Sciatic nerve (tissue), 2 donors: Measurements from ENCODE around the gene LAMA4. TPM values are rescaled to one million over a fixed set of nuclear protein-coding genes. Genes with fewer than 3 reads are reported as not detected.
A peak's percentile ranks its signal among the peaks of the same experiment; 100 is the strongest.
"Not testable (repeated sequence)": the region's sequence is repeated elsewhere in the genome, so short reads cannot be mapped to it uniquely, and the experiment has no call there.

Source experiments
- ATAC-seq: fragments of 200-7000 bp; cut with Tn5 transposase; one replicate; pipeline ENCODE4 v1.9.1; 2020; ENCODE audit warnings: mild to moderate bottlenecking, moderate library complexity
- DNase-seq: peaks from one replicate; pipeline ENCODE4 v3.0.0-alpha.2; 2020; ENCODE audit warnings: low spot score
- intact Hi-C: fragments of 100-400 bp; cut with DNase I; formaldehyde crosslinking; loops from one replicate; pipeline ENCODE4 v1.14.2; 2022
- total RNA-seq: library from RNA; stranded (reverse); fragmentation: NEBNext Ultra II Directional; extraction: Animal tissue kit (Norgen Biotek cat#: 25700); gene quantifications from one replicate; pipeline ENCODE4 v1.2.1, GENCODE V29; 2021
- donor health status: DM: no; HTN: no; CAD: no.
- donor health status: DM: no; HTN: no; CAD: no.

The LAMA4 gene
- total RNA-seq, 1 donor from 2014 or later = 332 TPM

DNA sequence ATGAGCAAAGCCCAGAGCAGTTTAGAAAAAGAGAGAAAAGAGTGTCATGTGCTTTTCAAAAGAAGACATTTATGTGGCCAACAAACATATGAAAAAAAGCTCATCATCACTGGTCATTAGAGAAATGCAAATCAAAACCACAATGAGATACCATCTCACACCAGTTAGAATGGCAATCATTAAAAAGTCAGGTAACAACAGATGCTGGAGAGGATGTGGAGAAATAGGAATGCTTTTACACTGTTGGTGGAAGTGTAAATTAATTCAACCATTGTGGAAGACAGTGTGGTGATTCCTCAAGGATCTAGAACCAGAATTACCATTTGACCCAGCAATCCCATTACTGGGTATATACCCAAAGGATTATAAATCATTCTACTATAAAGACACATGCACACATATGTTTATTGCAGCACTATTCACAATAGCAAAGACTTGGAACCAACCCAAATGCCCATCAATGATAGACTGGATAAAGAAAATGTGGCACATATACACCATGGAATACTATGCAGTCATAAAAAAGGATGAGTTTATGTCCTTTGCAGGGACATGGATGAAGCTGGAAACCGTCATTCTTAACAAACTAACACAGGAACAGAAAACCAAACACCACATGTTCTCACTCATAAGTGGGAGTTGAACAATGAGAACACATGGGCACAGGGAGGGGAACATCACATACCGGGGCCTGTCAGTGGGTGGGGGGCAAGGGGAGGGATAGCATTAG lies 54.0 kb downstream of the LAMA4 start:
- intact Hi-C loops, ATAC-seq, DNase-seq: not testable (repeated sequence)

DNA sequence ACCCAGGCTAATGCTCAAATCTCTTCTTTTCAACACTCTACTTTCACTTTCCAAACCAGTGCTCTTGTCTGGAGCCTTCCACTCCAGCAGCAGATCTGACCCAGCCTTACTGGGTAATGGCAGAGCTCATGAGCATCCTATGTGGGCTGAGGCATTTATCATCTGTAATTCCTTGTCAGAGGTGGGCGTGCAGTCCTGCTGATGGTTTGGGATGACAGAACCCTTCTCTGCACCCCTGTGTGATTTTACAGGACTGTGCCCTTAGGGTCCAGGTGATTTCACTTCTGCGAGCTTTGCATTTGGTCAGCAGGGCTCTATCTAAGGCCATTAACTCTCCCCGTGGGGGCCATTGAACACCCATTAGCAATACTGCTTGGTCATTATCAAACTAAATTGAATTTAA lies 55.4 kb downstream of the LAMA4 start:
- intact Hi-C loops = no loop called here
- no peak for DNase-seq
- ATAC-seq = no peak

DNA sequence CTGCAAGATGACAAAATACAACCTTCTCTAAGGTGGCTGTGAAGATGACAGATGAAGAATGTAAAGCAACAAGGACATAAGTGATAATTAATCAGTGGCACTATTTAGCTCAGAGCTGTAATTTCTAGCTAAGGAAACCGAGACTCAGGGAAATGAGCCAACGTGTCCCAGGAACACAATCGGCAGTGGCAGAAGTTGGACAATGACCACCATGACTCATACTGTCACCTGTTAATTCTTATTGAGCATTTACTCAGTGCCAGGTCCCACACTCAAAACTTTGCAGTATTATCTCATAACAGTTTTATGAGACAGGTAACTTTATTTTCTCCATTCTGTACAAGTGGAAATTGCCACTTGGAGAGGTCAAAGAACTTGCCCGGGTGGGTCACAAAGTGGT lies 55.8 kb downstream of the LAMA4 start:
- ATAC-seq (no peak), DNase-seq (no peak)
- intact Hi-C loops = no loop called here

DNA sequence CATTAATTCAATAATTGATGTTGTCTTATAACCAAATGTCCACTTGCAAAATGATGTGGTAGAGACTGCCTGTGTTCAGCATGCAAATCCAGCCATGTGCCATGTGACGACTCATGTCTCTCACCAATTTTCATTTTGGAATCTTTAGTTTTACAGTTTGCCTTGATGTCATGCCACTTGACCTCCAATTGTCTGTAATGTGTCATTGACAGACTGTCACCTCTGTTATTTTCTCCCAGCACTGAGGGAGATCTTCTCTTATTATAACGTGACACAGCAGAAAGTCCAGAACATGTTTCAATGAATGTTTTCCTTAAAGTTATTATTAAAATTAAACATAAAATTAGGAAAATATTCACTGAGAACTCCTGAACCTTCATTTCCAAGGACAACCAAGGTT lies 56.7 kb downstream of the LAMA4 start:
- ATAC-seq (no peak), DNase-seq (no peak)
- intact Hi-C loops = no loop called here

- DNase-seq = no peak
- no peak for ATAC-seq
- intact Hi-C loops = no loop called here
Measured at GRCh38 chr6:112196306-112196705, 58.1 kb downstream of the LAMA4 start.

- ATAC-seq (no peak), DNase-seq (no peak)
- intact Hi-C loops = no loop called here
Measured at GRCh38 chr6:112195166-112195565, 59.2 kb downstream of the LAMA4 start.

DNA sequence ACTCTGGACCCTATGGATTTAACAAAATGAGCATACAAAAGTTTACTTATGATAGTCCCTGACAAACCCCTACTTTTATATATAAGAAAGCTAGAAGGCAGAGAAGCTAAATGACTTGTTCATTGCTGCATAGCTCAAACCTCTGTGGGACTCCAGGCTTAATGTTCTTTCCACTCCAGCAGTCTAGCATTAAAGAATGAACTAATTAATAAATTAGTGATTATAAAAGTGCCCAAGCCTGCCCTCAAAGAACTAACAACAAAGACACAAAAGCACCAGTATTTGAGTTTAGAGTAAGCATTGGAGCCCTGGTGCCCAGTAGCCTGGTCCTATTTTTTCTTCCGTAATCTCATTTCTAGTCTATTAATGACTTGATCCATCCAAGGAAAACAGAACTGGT lies 59.9 kb downstream of the LAMA4 start:
- no peak for ATAC-seq
- intact Hi-C loops = no loop called here
- no peak for DNase-seq

DNA sequence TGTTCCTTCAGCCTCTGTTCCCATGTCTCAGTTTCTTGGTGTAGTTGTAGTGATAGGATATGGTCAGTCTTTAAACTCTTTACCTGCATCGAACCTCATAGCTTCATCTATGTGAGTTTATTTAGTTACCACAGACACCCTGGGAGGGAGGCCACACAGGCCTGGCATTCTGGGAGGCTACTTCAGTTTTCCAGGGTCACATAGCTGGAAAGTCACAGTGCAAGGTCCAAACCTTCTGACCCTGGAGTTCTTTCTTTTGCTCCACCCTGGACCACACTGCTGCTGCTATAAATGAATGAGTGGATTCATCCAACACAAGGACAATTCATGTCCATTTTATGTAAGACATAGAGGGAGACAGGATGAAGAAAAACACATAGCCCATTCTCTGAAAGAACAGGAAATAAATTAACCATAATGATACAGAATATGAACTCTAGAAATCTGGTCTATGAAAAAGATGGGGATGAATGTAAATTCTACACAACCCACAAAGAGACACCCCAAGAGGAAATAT lies 60.8 kb downstream of the LAMA4 start:
- intact Hi-C loops = no loop called here
- DNase-seq (no peak), ATAC-seq (peak; percentile 78)

DNA sequence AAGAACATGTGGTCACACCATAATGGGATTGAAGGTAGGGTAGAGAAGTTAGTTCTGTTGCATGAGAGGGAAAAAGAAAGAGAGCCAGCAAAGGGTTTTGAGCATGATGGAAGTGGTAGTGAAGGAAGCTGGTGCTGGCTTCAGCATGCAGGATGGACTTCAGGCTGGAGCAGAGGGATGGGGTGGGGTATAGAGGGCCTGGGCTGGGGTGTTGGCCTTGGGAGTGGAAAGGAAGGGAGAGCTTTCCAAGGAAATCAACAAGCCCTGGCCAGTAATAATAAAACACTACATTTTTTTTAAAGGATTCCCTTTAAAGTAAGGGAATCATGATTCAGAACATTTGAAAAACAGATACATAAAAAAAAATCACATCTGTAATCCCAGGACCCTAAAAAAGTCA lies 61.2 kb downstream of the LAMA4 start:
- ATAC-seq (peak; percentile 74), DNase-seq (no peak)
- intact Hi-C loops = no loop called here

- intact Hi-C loops = no loop called here
- DNase-seq (no peak), ATAC-seq (no peak)
Measured at GRCh38 chr6:112191509-112192020, 62.8 kb downstream of the LAMA4 start.

GRCh38 chr6:112190164-112190563 lies 64.2 kb downstream of the LAMA4 start:
- no peak for ATAC-seq
- intact Hi-C loops = no loop called here
- no peak for DNase-seq

DNA sequence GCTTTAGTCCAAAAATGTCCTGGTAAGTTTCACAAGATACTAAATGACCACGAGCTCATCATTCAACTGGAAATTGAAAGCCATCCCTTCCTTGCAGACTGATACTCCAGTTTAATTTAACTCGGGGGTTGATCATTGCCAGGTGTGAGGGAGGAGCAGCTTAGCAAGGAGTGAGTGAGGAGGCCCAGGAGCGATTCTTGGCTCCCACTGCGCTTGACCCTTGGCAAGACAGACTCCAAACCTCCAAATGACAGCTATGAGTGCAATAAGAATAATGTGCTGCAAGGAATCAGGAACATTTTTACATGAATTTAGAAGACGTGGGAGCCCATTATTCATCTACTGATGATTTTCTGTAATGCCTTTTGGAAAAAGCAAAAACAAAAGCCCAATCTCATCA lies 64.9 kb downstream of the LAMA4 start:
- ATAC-seq (peak; percentile 45), DNase-seq (peak; percentile 70)
- intact Hi-C loops = no loop called here

DNA sequence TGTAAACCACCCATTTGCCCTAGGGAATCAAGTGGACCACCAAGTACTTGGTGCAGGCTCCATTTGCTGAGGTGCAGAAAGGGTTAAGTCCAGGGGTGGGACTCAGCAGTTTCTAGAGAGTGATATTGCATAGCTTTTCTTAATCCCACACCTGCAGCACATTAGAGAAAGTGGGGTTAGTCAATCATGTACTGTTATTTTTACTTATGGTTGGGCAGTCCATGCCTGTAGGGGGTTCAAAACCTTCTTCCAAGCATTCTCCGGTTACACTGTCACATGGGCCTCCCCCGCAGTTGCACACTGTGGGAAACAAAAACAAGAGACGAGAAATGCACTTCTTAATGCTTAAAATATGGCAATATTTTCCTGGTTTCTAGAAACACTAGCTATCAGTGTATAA lies 65.5 kb downstream of the LAMA4 start:
- DNase-seq (no peak), ATAC-seq (peak; percentile 3)
- intact Hi-C loops = no loop called here

GRCh38 chr6:112187736-112188135 lies 66.6 kb downstream of the LAMA4 start:
- intact Hi-C loops = no loop called here

DNA sequence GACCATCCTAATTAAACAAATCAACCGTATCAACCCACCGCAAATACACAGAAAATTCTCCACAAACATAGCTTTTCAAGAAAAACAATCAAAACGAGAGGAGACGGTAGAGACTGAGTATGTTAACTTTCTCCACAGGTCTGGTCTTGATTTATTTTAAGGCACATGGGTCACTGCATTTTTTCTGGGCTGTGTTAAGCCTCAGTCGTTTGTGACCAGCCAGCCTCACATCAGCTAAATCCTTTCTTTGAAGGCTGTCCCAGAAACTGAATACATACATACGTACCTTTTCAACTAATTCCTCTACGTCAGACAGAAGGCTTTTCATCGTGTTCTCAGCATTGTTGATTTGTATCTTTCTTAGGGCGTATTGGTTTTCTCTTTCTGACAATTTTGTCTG lies 69.4 kb downstream of the LAMA4 start:
- DNase-seq (no peak), ATAC-seq (no peak)
- intact Hi-C loops = no loop called here

More at GRCh38 chr6:112187736-112188135, 66.6 kb downstream of the LAMA4 start:
- no peak for DNase-seq
- ATAC-seq = no peak

DNA sequence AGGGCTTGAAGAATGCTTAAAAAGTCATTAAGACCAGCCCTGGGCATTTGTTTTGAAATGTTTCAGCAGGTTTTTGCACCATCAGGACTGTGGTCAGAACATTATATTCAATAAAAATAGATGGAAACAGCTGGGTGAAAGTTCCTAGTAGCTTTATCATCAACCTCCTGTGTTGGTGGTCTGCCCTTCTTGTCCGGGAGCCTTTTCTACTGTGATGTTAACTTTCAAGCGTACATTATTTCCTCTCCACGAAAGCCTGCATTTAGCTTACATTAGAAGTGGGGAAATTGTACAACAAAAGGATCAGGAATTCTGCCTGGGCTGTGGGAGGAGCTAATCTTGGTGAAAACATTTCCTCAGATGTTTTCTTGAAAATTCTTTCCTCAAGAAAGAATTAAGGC lies 71.1 kb downstream of the LAMA4 start:
- peak; percentile 31 for ATAC-seq
- DNase-seq = no peak
- intact Hi-C loops = no loop called here

GRCh38 chr6:112181130-112181529 lies 73.2 kb downstream of the LAMA4 start:
- DNase-seq (no peak), ATAC-seq (no peak)
- intact Hi-C loops = no loop called here

DNA sequence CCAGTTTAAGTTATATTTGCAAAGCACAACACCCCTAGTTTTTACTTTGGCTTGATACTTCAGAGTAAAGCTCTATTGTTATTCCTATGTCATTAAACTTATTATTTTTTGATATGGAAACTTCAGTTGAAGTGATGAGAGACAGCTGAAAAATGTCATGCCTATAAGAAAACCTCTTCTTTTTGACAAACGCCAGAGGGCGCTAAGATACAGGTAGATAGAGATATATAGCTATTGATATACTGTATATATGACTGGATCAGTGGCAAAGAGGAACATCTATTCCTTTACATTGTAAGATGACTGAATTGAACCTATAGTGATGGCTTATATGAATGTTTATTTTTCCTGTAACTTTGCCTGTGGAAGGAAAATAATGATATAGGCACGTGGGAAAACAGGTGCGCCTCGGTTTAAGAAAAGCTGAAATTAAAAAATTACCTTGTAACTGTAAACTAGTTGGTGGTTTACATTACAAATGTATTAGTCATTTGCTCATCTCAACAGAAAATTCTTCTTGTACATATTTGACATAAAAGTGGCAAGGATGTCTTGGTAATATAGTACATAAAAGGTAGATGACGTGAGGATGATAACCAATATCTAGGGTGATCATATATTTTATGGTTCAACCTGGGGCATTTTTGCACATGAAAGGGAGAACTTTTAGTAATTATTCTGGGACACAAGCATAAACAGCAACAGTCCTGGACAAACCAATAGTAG lies 74.1 kb downstream of the LAMA4 start:
- ATAC-seq (peak; percentile 65), DNase-seq (no peak)
- intact Hi-C loops = no loop called here

DNA sequence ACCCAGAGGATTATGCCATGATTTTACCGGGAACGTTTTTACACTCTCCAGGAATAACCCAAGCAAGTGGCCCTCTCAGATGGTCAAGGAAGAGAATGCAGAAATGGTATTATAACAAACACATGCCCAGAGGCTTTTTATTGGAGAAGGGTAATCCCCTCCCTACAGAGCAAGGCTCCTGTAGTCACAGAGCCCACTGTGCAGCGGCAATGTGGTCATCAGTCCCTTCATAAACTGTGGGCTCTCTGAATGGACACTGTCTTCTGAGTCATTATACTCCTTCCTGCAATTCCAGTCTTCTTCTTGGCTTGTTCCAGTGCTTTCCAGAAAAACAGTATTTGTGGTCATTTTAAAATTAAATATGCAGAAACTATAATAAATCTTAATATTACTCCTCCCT lies 74.7 kb downstream of the LAMA4 start:
- ATAC-seq = peak; percentile 39
- no peak for DNase-seq
- intact Hi-C loops = loop anchor here (2.0 to 10.0 kb wide), 2 partner anchors 75 to 133 kb away; partner anchors contain the start of gene LAMA4

GRCh38 chr6:112178846-112179245 lies 75.5 kb downstream of the LAMA4 start:
- ATAC-seq (peak; percentile 32), DNase-seq (no peak)
- intact Hi-C loops = loop anchor here (2.0 to 10.0 kb wide), 2 partner anchors 76 to 134 kb away; partner anchors contain the start of gene LAMA4
